ENCODE data around the gene SLC7A4. TPM values are rescaled to one million over a fixed set of nuclear protein-coding genes. Genes with fewer than 3 reads are reported as not detected.

SLC7A4 gene
- total and polyA plus RNA-seq, 2 of the 8 experiments (the other 6 are each of a cell fraction or from before 2014, with no cell fraction given), result 0.92 TPM; not detected in 1

- Histone ChIP-seq H2BK120ac (replicated peaks; ENCODE audit: low read depth, low read length) (no peak overlapping the region), H3K23ac (ENCODE audit: insufficient read length) (no peak overlapping the region), H3K4me2 (ENCODE audit: insufficient read depth in 1 of 2, low read depth in 2 of 2, low read length in 2 of 2) (no peak overlapping the region), H3K27ac (ENCODE audit: low read depth, low read length) (no peak overlapping the region), H2BK20ac (ENCODE audit: low read length) (no peak overlapping the region), H3K79me2 (ENCODE audit: control insufficient read depth in 1 of 2, insufficient read depth in 2 of 2, low read length in 2 of 2) (no peaks in the 10 kb centered on the region), H3K14ac (ENCODE audit: insufficient read length) (no peak overlapping the region), H2BK5ac (ENCODE audit: low read depth, low read length) (no peak overlapping the region), H3K27me3 (replicated peaks in 1 of 4; ENCODE audit: control insufficient read depth in 3 of 4, extremely low read depth in 1 of 4, insufficient read depth in 3 of 4, low read length in 3 of 4) (no peaks in the 10 kb centered on the region), H3K4me1 (replicated peaks in 1 of 4; ENCODE audit: control insufficient read depth in 3 of 4, insufficient read depth in 4 of 4, low read length in 3 of 4) (no peaks in the 10 kb centered on the region; a peak in 1 of 7 replicates), H2AFZ (ENCODE audit: low read length) (no peak overlapping the region), H3K4me3 (ENCODE audit: extremely low read depth in 1 of 4, insufficient read depth in 2 of 4, low read depth in 3 of 4, low read length in 4 of 4) (no peak overlapping the region), H3K36me3 (ENCODE audit: control insufficient read depth in 2 of 4, insufficient read depth in 4 of 4, low read length in 3 of 4) (peaks cover 0 to 10% (median 3%) of the 10 kb centered on the region in 4 experiments; a peak in 4 of 8 replicates), H3K4ac (replicated peaks; ENCODE audit: insufficient read length, low read depth, low read length) (no peak overlapping the region), H3K9me3 (ENCODE audit: insufficient read depth in 2 of 2, low read depth in 1 of 2, low read length in 1 of 2) (no peaks in the 10 kb centered on the region), H2BK12ac (ENCODE audit: low read depth, low read length) (no peak overlapping the region), H3K18ac (ENCODE audit: extremely low read depth, low read length) (no peak overlapping the region), H4K20me1 (replicated peaks in 1 of 2; ENCODE audit: control insufficient read depth in 1 of 2, insufficient read depth in 2 of 2, low read length in 2 of 2) (peaks cover 0 to 9% of the 10 kb centered on the region in 2 experiments), H4K5ac (ENCODE audit: insufficient read length, low read depth, low read length) (no peak overlapping the region), H2BK15ac (ENCODE audit: low read length) (no peak overlapping the region), H3K9ac (replicated peaks in 1 of 4; ENCODE audit: extremely low read depth in 1 of 4, low read depth in 3 of 4, low read length in 3 of 4) (no peak overlapping the region), H4K8ac (ENCODE audit: extremely low read depth, insufficient read depth, low read length) (no peak overlapping the region), H2AK5ac (ENCODE audit: low read depth, low read length) (no peak overlapping the region), H3K23me2 (ENCODE audit: low read depth, low read length) (no peaks in the 10 kb centered on the region), H3K79me1 (ENCODE audit: low read depth, low read length) (no peaks in the 10 kb centered on the region), H4K91ac (replicated peaks; ENCODE audit: insufficient read length, low read length) (no peak overlapping the region), H3K56ac (replicated peaks; ENCODE audit: insufficient read length, low read depth, low read length) (no peak overlapping the region)
- no peak for TF ChIP-seq EP300 (IDR thresholded peaks at IDR 0.05; ENCODE audit: borderline replicate concordance in 1 of 2, low read depth in 2 of 2, low read length in 2 of 2)
- no peak for TF ChIP-seq SIRT6 (IDR thresholded peaks at IDR 0.05; ENCODE audit: low read length)
- TF ChIP-seq POLR2AphosphoS5 (IDR thresholded peaks at IDR 0.05; ENCODE audit: low read depth, low read length), result no peak
- no peak for TF ChIP-seq SIX5 (IDR thresholded peaks at IDR 0.05; ENCODE audit: low read depth, low read length)
- no peak for TF ChIP-seq YY1 (IDR thresholded peaks at IDR 0.05; ENCODE audit: low read depth, low read length)
- WGBS, 2 experiments (ENCODE audit: extremely low coverage in 1 of 2, insufficient coverage in 1 of 2, insufficient read length in 1 of 2, insufficient replicate concordance in 2 of 2, low coverage in 1 of 2, low lambda C conversion rate in 2 of 2, missing lambda C conversion rate in 1 of 2), result 90% methylated on average over 5 of the region's 7 CpGs; no CpG with 5 or more reads in 1 of the 2 experiments
- FAIRE-seq, result no peak
- CTCF ChIA-PET (ENCODE audit: partially characterized antibody), result interaction anchor here (2.6 kb wide), 1 partner anchor 30 kb away, joined by 9 read pairs; no protein-coding TSS in a partner anchor
- DNase-seq (ENCODE audit: low read depth in 1 of 2, low spot score in 2 of 2), result no peak
- POLR2A ChIA-PET (ENCODE audit: partially characterized antibody), result interaction anchor here (1.7 to 3.5 kb wide), 2 partner anchors 7 to 18 kb away, joined by 5 to 17 read pairs; no protein-coding TSS in a partner anchor
Observed at GRCh38 chr22:20992056-20992442, 40.3 kb downstream of the SLC7A4 start.

Measured in H1 (cell line).